Measurements from ENCODE around the gene SALL4.
"Not testable (repeated sequence)": the region's sequence is repeated elsewhere in the genome, so short reads cannot be mapped to it uniquely, and the experiment has no call there.

SALL4 gene

GRCh38 chr20:51801122-51801822 is 1.0 kb downstream of the SALL4 start:
- peak; percentile 46 for DNase-seq

- peak; percentile 36 for DNase-seq
These were observed 1.5 kb downstream of the SALL4 start for GRCh38 chr20:51800872-51801121.

- peak; percentile 81 for DNase-seq
These were observed 2.1 kb downstream of the SALL4 start for GRCh38 chr20:51800060-51800871.

- no peak for DNase-seq
These were observed 2.9 kb downstream of the SALL4 start for GRCh38 chr20:51799401-51799860.

GRCh38 chr20:51797357-51798025 is 4.8 kb downstream of the SALL4 start:
- no peak for DNase-seq

- DNase-seq = no peak
These were observed 6.0 kb downstream of the SALL4 start for GRCh38 chr20:51796340-51796739.

- no peak for DNase-seq
These were observed 9.4 kb downstream of the SALL4 start for GRCh38 chr20:51792960-51793359.

- DNase-seq = no peak
These were observed 10.7 kb downstream of the SALL4 start for GRCh38 chr20:51791626-51792025.

GRCh38 chr20:51790256-51790655 is 12.1 kb downstream of the SALL4 start:
- no peak for DNase-seq

GRCh38 chr20:51789434-51789833 is 12.9 kb downstream of the SALL4 start:
- DNase-seq = no peak

- no peak for DNase-seq
These were observed 13.5 kb downstream of the SALL4 start for GRCh38 chr20:51788822-51789221.

- no peak for DNase-seq
These were observed 18.0 kb downstream of the SALL4 start for GRCh38 chr20:51784299-51784698.

GRCh38 chr20:51778229-51778759 is 24.0 kb downstream of the SALL4 start:
- not testable (repeated sequence) for DNase-seq

- no peak for DNase-seq
These were observed 27.1 kb downstream of the SALL4 start for GRCh38 chr20:51775241-51775640.

GRCh38 chr20:51772236-51772635 is 30.1 kb downstream of the SALL4 start:
- DNase-seq = no peak

GRCh38 chr20:51769976-51770615 is 32.2 kb downstream of the SALL4 start:
- no peak for DNase-seq

GRCh38 chr20:51768759-51769517 is 33.4 kb downstream of the SALL4 start:
- DNase-seq = peak; percentile 29

GRCh38 chr20:51767867-51768758 is 34.2 kb downstream of the SALL4 start, which contains the start of gene ATP9A:
TSS of gene ATP9A (minus strand) at chr20:51768390. CDS start at chr20:51768369, 21 bp downstream.
- peak; percentile 47 for DNase-seq

- peak; percentile 55 for DNase-seq
These were observed 35.1 kb downstream of the SALL4 start for GRCh38 chr20:51766994-51767866.

GRCh38 chr20:51765381-51765780 is 36.9 kb downstream of the SALL4 start:
- DNase-seq = not testable (repeated sequence)
